ENCODE data around the gene TOR2A.

TOR2A gene

GRCh38 chr9:127754099-127755060, 19.3 kb upstream of the TOR2A start:
- Histone ChIP-seq H3K27ac (no peak overlapping the region), H3K4me1 (ENCODE audit: control insufficient read depth in 1 of 2, insufficient read depth in 1 of 2, low read depth in 1 of 2, low read length in 1 of 2) (peaks cover 6% of the 10 kb centered on the region in 2 experiments), H3K9me3 (no peaks in the 10 kb centered on the region), H3K27me3 (no peaks in the 10 kb centered on the region), H3K36me3 (peaks cover 89% of the 10 kb centered on the region), H3K4me3 (ENCODE audit: low read depth in 1 of 2, low read length in 1 of 2) (no peak overlapping the region)
- no peak for TF ChIP-seq CTCF (IDR thresholded peaks at IDR 0.05)

- no peak overlapping the region for H3K27ac ChIP-seq
- H3K4me1 ChIP-seq (ENCODE audit: control insufficient read depth in 1 of 2, insufficient read depth in 1 of 2, low read depth in 1 of 2, low read length in 1 of 2) = peaks cover 9% of the 10 kb centered on the region in 2 experiments
- H3K4me3 ChIP-seq (ENCODE audit: low read depth in 1 of 2, low read length in 1 of 2) = no peak overlapping the region
- no peaks in the 10 kb centered on the region for H3K9me3 ChIP-seq
- H3K36me3 ChIP-seq = peaks cover 89% of the 10 kb centered on the region
- no peak for TF ChIP-seq CTCF (IDR thresholded peaks at IDR 0.05)
- no peaks in the 10 kb centered on the region for H3K27me3 ChIP-seq
These were observed 18.5 kb upstream of the TOR2A start for GRCh38 chr9:127753622-127754021.

- H3K27me3 ChIP-seq = no peaks in the 10 kb centered on the region
- no peaks in the 10 kb centered on the region for H3K9me3 ChIP-seq
- H3K4me1 ChIP-seq (ENCODE audit: control insufficient read depth in 1 of 2, insufficient read depth in 1 of 2, low read depth in 1 of 2, low read length in 1 of 2) = peaks cover 9% of the 10 kb centered on the region in 2 experiments
- no peak overlapping the region for H3K4me3 ChIP-seq (ENCODE audit: low read depth in 1 of 2, low read length in 1 of 2)
- peaks cover 89% of the 10 kb centered on the region for H3K36me3 ChIP-seq
- no peak for TF ChIP-seq CTCF (IDR thresholded peaks at IDR 0.05)
- no peak overlapping the region for H3K27ac ChIP-seq
These were observed 18.1 kb upstream of the TOR2A start for GRCh38 chr9:127753148-127753547.

GRCh38 chr9:127751269-127752054, 16.4 kb upstream of the TOR2A start:
- peaks cover 94% of the 10 kb centered on the region for H3K36me3 ChIP-seq

More at GRCh38 chr9:127751269-127752054, 16.4 kb upstream of the TOR2A start:
- Histone ChIP-seq H3K4me1 (ENCODE audit: control insufficient read depth in 1 of 2, insufficient read depth in 1 of 2, low read depth in 1 of 2, low read length in 1 of 2) (peaks cover 9% of the 10 kb centered on the region in 2 experiments), H3K4me3 (ENCODE audit: low read depth in 1 of 2, low read length in 1 of 2) (no peak overlapping the region), H3K9me3 (no peaks in the 10 kb centered on the region), H3K27me3 (no peaks in the 10 kb centered on the region), H3K27ac (no peak overlapping the region)
- TF ChIP-seq CTCF (IDR thresholded peaks at IDR 0.05) = no peak
